NCI-H146 treated with DMSO at 0.1 percent for 48 hours (cell line): ENCODE results near the gene RCBTB2.

ENCODE experiments used
- DNase-seq: peaks from one replicate; lab custom pipeline; 2025; ENCODE audit not compliant: unreplicated experiment; lab: John Stamatoyannopoulos, UW

RCBTB2 gene

GRCh38 chr13:48531416-48532255 lies 1.2 kb downstream of the RCBTB2 start:
- peak; percentile 33 for DNase-seq

- no peak for DNase-seq
Observed at GRCh38 chr13:48530833-48531232, 2.0 kb downstream of the RCBTB2 start.

- DNase-seq, result no peak
Observed at GRCh38 chr13:48528720-48529119, 4.2 kb downstream of the RCBTB2 start.

- peak; percentile 7 for DNase-seq
Observed at GRCh38 chr13:48527955-48528354, 4.9 kb downstream of the RCBTB2 start.

- DNase-seq, result no peak
Observed at GRCh38 chr13:48526286-48526685, 6.6 kb downstream of the RCBTB2 start.

GRCh38 chr13:48518083-48518482 lies 14.8 kb downstream of the RCBTB2 start:
- no peak for DNase-seq

- no peak for DNase-seq
Observed at GRCh38 chr13:48515732-48516131, 17.1 kb downstream of the RCBTB2 start.

- no peak for DNase-seq
Observed at GRCh38 chr13:48514793-48515192, 18.1 kb downstream of the RCBTB2 start.

- no peak for DNase-seq
Observed at GRCh38 chr13:48511621-48512230, 21.2 kb downstream of the RCBTB2 start.

GRCh38 chr13:48510698-48511097 lies 22.2 kb downstream of the RCBTB2 start:
- DNase-seq, result no peak

GRCh38 chr13:48508011-48508410 lies 24.9 kb downstream of the RCBTB2 start:
- DNase-seq, result no peak

- no peak for DNase-seq
Observed at GRCh38 chr13:48507021-48507420, 25.9 kb downstream of the RCBTB2 start.

GRCh38 chr13:48506092-48506701 lies 26.7 kb downstream of the RCBTB2 start:
- DNase-seq, result peak; percentile 82

GRCh38 chr13:48505597-48506091 lies 27.2 kb downstream of the RCBTB2 start:
- no peak for DNase-seq

GRCh38 chr13:48505012-48505411 lies 27.9 kb downstream of the RCBTB2 start:
- no peak for DNase-seq

GRCh38 chr13:48504606-48505005 lies 28.3 kb downstream of the RCBTB2 start:
- DNase-seq, result no peak

GRCh38 chr13:48502601-48503319 lies 30.1 kb downstream of the RCBTB2 start:
- DNase-seq, result no peak

- no peak for DNase-seq
Observed at GRCh38 chr13:48501705-48502104, 31.2 kb downstream of the RCBTB2 start.

GRCh38 chr13:48500652-48501197 lies 32.2 kb downstream of the RCBTB2 start:
- DNase-seq, result no peak

GRCh38 chr13:48497669-48498068 lies 35.2 kb downstream of the RCBTB2 start:
- no peak for DNase-seq
